Measurements from ENCODE around the gene CACNA1D.
"Not testable (repeated sequence)": the region's sequence is repeated elsewhere in the genome, so short reads cannot be mapped to it uniquely, and the experiment has no call there.

The CACNA1D gene

DNA sequence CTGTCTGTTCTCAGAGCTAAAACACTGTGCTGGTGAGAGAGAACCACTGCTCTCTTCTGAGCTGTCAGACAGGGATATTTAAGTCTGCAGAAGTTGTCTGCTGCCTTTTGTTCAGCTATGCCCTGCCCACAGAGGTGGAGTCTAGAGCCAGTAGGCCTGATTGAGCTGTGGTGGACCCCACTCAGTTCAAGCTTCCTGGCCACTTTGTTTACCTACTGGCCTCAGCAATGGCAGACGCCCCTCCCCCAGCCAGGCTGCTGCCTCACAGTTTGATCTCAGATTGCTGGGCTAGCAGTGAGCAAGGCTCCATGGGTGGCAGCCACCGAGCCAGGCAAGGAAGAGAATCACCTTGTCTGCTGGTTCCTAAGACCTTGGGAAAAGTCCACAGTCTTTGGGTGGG is 21.0 kb upstream of the CACNA1D start:
- TF ChIP-seq CTCF (IDR thresholded peaks at IDR 0.05; ENCODE audit: low read depth, low read length) (no peak), EZH2phosphoT487 (IDR thresholded peaks at IDR 0.05; ENCODE audit: low read depth) (no peak)
- Histone ChIP-seq H3K9me3 (ENCODE audit: insufficient read depth, low read length) (no peaks in the 10 kb centered on the region), H3K36me3 (replicated peaks; ENCODE audit: low read depth, low read length) (no peaks in the 10 kb centered on the region), H3K79me2 (ENCODE audit: low read length) (no peaks in the 10 kb centered on the region), H4K20me1 (ENCODE audit: insufficient read depth, low read length) (no peaks in the 10 kb centered on the region), H3K4me2 (ENCODE audit: low read length) (no peak overlapping the region), H3K27me3 (ENCODE audit: low read depth, low read length) (no peaks in the 10 kb centered on the region), H3K9ac (ENCODE audit: low read length) (no peak overlapping the region), H3K4me1 (ENCODE audit: low read length) (no peaks in the 10 kb centered on the region), H2AFZ (ENCODE audit: low read depth, low read length) (no peak overlapping the region), H3K4me3 (ENCODE audit: low read length) (no peak overlapping the region), H3K27ac (ENCODE audit: low read length) (no peak overlapping the region)

DNA sequence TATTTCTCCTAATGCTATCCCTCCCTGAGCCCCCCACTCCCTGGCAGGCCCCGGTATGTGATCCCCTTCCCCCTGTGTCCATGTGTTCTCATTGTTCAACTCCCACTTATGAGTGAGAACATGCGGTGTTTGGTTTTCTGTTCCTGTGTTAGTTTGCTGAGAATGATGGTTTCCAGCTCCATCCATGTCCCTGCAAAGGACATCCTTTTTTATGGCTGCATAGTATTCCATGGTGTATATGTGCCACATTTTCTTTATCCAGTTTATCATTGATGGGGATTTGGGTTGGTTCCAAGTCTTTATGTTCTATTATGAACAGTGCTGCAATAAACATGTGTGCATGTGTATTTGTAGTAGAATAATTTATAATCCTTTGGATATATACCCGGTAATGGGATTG is 18.0 kb upstream of the CACNA1D start:
- H3K4me1 ChIP-seq (ENCODE audit: low read length); H3K4me2 ChIP-seq (ENCODE audit: low read length): not testable (repeated sequence)

DNA sequence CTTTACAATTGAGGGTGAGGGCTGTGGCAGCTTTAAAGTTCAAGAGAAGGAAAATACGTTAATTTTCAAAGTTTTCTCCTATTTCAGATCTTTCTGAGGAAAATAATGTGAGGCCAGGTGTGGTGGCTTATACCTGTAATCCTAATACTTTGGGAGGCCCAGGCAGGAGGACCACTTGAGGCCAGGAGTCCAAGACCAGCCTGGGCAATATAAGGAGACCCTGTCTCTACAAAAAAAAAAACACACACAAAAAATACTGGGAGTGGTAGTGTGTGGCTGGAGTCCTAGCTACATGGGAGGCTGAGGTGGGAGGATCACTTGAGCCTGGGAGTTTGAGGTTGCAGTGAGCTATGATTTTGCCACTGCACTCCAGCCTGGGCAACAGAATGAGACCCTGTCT is 16.7 kb upstream of the CACNA1D start:
- H2AFZ ChIP-seq (ENCODE audit: low read depth, low read length); H3K4me1 ChIP-seq (ENCODE audit: low read length); H3K4me2 ChIP-seq (ENCODE audit: low read length): not testable (repeated sequence)

More for the DNA sequence above, 18.0 kb upstream of the CACNA1D start:
- not testable (repeated sequence) for H4K20me1 ChIP-seq (ENCODE audit: insufficient read depth, low read length); H3K36me3 ChIP-seq (replicated peaks; ENCODE audit: low read depth, low read length); H3K27me3 ChIP-seq (ENCODE audit: low read depth, low read length); H3K9ac ChIP-seq (ENCODE audit: low read length); H3K79me2 ChIP-seq (ENCODE audit: low read length); H3K27ac ChIP-seq (ENCODE audit: low read length); H2AFZ ChIP-seq (ENCODE audit: low read depth, low read length); H3K4me3 ChIP-seq (ENCODE audit: low read length); H3K9me3 ChIP-seq (ENCODE audit: insufficient read depth, low read length)

GRCh38 chr3:53478166-53478830 is 16.1 kb upstream of the CACNA1D start:
- peaks cover 6% of the 10 kb centered on the region; the same call in 1 of the 2 replicates for H3K27me3 ChIP-seq (ENCODE audit: low read depth, low read length)
- H3K4me1 ChIP-seq (ENCODE audit: low read length), result no peaks in the 10 kb centered on the region
- no peaks in the 10 kb centered on the region for H3K9me3 ChIP-seq (ENCODE audit: insufficient read depth, low read length)
- no peaks in the 10 kb centered on the region for H4K20me1 ChIP-seq (ENCODE audit: insufficient read depth, low read length)
- no peak overlapping the region for H3K27ac ChIP-seq (ENCODE audit: low read length)
- TF ChIP-seq EZH2phosphoT487 (IDR thresholded peaks at IDR 0.05; ENCODE audit: low read depth) (no peak), CTCF (IDR thresholded peaks at IDR 0.05; ENCODE audit: low read depth, low read length) (no peak)
- no peaks in the 10 kb centered on the region for H3K36me3 ChIP-seq (replicated peaks; ENCODE audit: low read depth, low read length)
- H3K79me2 ChIP-seq (ENCODE audit: low read length), result no peaks in the 10 kb centered on the region
- no peak overlapping the region for H3K4me2 ChIP-seq (ENCODE audit: low read length)
- no peak overlapping the region for H3K9ac ChIP-seq (ENCODE audit: low read length)
- H2AFZ ChIP-seq (ENCODE audit: low read depth, low read length), result no peak overlapping the region
- H3K4me3 ChIP-seq (ENCODE audit: low read length), result no peak overlapping the region

More for the DNA sequence above, 16.7 kb upstream of the CACNA1D start:
- not testable (repeated sequence) for H3K36me3 ChIP-seq (replicated peaks; ENCODE audit: low read depth, low read length); H3K9me3 ChIP-seq (ENCODE audit: insufficient read depth, low read length); H4K20me1 ChIP-seq (ENCODE audit: insufficient read depth, low read length); H3K27ac ChIP-seq (ENCODE audit: low read length); H3K9ac ChIP-seq (ENCODE audit: low read length); H3K4me3 ChIP-seq (ENCODE audit: low read length); H3K79me2 ChIP-seq (ENCODE audit: low read length); H3K27me3 ChIP-seq (ENCODE audit: low read depth, low read length)

GRCh38 chr3:53478921-53479664 is 15.3 kb upstream of the CACNA1D start:
- TF ChIP-seq CTCF (IDR thresholded peaks at IDR 0.05; ENCODE audit: low read depth, low read length) (no peak), EZH2phosphoT487 (IDR thresholded peaks at IDR 0.05; ENCODE audit: low read depth) (no peak)
- no peaks in the 10 kb centered on the region for H4K20me1 ChIP-seq (ENCODE audit: insufficient read depth, low read length)
- no peaks in the 10 kb centered on the region for H3K4me1 ChIP-seq (ENCODE audit: low read length)
- H3K4me2 ChIP-seq (ENCODE audit: low read length), result no peak overlapping the region
- no peaks in the 10 kb centered on the region for H3K36me3 ChIP-seq (replicated peaks; ENCODE audit: low read depth, low read length)
- H3K4me3 ChIP-seq (ENCODE audit: low read length), result no peak overlapping the region
- peaks cover 6% of the 10 kb centered on the region; the same call in 1 of the 2 replicates for H3K27me3 ChIP-seq (ENCODE audit: low read depth, low read length)
- H3K9ac ChIP-seq (ENCODE audit: low read length), result no peak overlapping the region
- H2AFZ ChIP-seq (ENCODE audit: low read depth, low read length), result no peak overlapping the region
- no peaks in the 10 kb centered on the region for H3K79me2 ChIP-seq (ENCODE audit: low read length)
- H3K27ac ChIP-seq (ENCODE audit: low read length), result no peak overlapping the region
- H3K9me3 ChIP-seq (ENCODE audit: insufficient read depth, low read length), result no peaks in the 10 kb centered on the region

Data from OCI-LY3 (cell line).